H1 (cell line): ENCODE results near the gene SLC6A17. TPM values are rescaled to one million over a fixed set of nuclear protein-coding genes. Genes with fewer than 3 reads are reported as not detected.

ENCODE experiments used
- CTCF ChIA-PET: fragments of 300-600 bp; sonication (Branson Sonifier 250); formaldehyde crosslinking; loops from one replicate; lab custom pipeline; 2021; ENCODE audit not compliant: partially characterized antibody; lab: Charles Lee
- POLR2A ChIA-PET: fragments of 300-600 bp; sonication (Branson Sonifier 250); formaldehyde crosslinking; loops from one replicate; lab custom pipeline; 2021; ENCODE audit warnings: inconsistent platforms; ENCODE audit not compliant: partially characterized antibody; lab: Charles Lee
- DNase-seq, 2 experiments: peaks; one replicate each; pipeline versions ENCODE4 v3.0.0 to v3.0.0-alpha.2; 2010 to 2022; ENCODE audit warnings: low spot score in 2 of 2, low read depth in 1 of 2, mixed read lengths in 1 of 2
- FAIRE-seq: peaks from 2 replicates; lab custom pipeline; 2011; peaks lifted over from hg19 to GRCh38; lab: Jason Lieb, UNC
- H2AFZ ChIP-seq: 2 replicates; pipeline ENCODE4 v1.8.1; 2012; ENCODE audit warnings: low read length, inconsistent platforms
- H2AK5ac ChIP-seq: 2 replicates; pipeline ENCODE4 v1.6.1; 2013; ENCODE audit warnings: low read depth, low read length
- H2BK120ac ChIP-seq: replicated peaks from 2 replicates; pipeline ENCODE3; 2013; ENCODE audit warnings: low read depth, low read length, inconsistent platforms
- H2BK12ac ChIP-seq: 2 replicates; pipeline ENCODE4 v1.6.1; 2013; ENCODE audit warnings: low read depth, low read length
- H2BK15ac ChIP-seq: 2 replicates; pipeline ENCODE4 v1.6.1; 2013; ENCODE audit warnings: low read length
- H2BK20ac ChIP-seq: 2 replicates; pipeline ENCODE4 v1.6.1; 2013; ENCODE audit warnings: low read length
- H2BK5ac ChIP-seq: 2 replicates; pipeline ENCODE4 v1.6.1; 2013; ENCODE audit warnings: low read depth, low read length
- H3K14ac ChIP-seq: 2 replicates; pipeline ENCODE4 v1.6.1; 2013; ENCODE audit warnings: inconsistent platforms; ENCODE audit not compliant: insufficient read length
- H3K18ac ChIP-seq: 2 replicates; pipeline ENCODE4 v1.6.1; 2013; ENCODE audit warnings: low read length; ENCODE audit errors: extremely low read depth
- H3K23ac ChIP-seq: 2 replicates; pipeline ENCODE4 v1.6.1; 2013; ENCODE audit warnings: inconsistent platforms; ENCODE audit not compliant: insufficient read length
- H3K23me2 ChIP-seq: 2 replicates; pipeline ENCODE4 v1.6.1; 2013; ENCODE audit warnings: low read depth, low read length
- H3K27ac ChIP-seq: 2 replicates; pipeline ENCODE4 v1.6.1; 2011; ENCODE audit warnings: low read depth, low read length, inconsistent platforms
- H3K27me3 ChIP-seq, 4 experiments: replicated peaks in 1 of 4; 1 replicate in 1 of 4; 2 replicates in 3 of 4; pipeline versions ENCODE4 v1.6.1 to v1.8.1; 2011 to 2013; ENCODE audit warnings: low read length in 3 of 4, mild to moderate bottlenecking in 3 of 4, inconsistent platforms in 2 of 4, mixed read lengths in 2 of 4, moderate library complexity in 1 of 4; ENCODE audit not compliant: control insufficient read depth in 3 of 4, insufficient read depth in 3 of 4; ENCODE audit errors: extremely low read depth in 1 of 4
- H3K36me3 ChIP-seq, 4 experiments: 2 replicates each; pipeline versions ENCODE4 v1.6.1 to v1.8.1; 2011 to 2013; ENCODE audit warnings: mild to moderate bottlenecking in 4 of 4, low read length in 3 of 4, moderate library complexity in 2 of 4, control low read depth in 1 of 4, inconsistent platforms in 1 of 4; ENCODE audit not compliant: insufficient read depth in 4 of 4, control insufficient read depth in 2 of 4
- H3K4ac ChIP-seq: replicated peaks from 2 replicates; pipeline ENCODE3; 2013; ENCODE audit warnings: low read length, low read depth, mixed read lengths, inconsistent platforms; ENCODE audit not compliant: insufficient read length
- H3K4me1 ChIP-seq, 4 experiments: replicated peaks in 1 of 4; 1 replicate in 1 of 4; 2 replicates in 3 of 4; pipeline versions ENCODE4 v1.6.1 to v1.8.1; 2011 to 2013; ENCODE audit warnings: low read length in 3 of 4, inconsistent platforms in 2 of 4, mixed read lengths in 1 of 4; ENCODE audit not compliant: insufficient read depth in 4 of 4, control insufficient read depth in 3 of 4
- H3K4me2 ChIP-seq, 2 experiments: 2 replicates each; pipeline versions ENCODE4 v1.6.1 to v1.8.1; 2011 to 2013; ENCODE audit warnings: low read depth in 2 of 2, low read length in 2 of 2, control low read depth in 1 of 2, inconsistent platforms in 1 of 2, mild to moderate bottlenecking in 1 of 2; ENCODE audit not compliant: insufficient read depth in 1 of 2
- H3K4me3 ChIP-seq, 4 experiments: fragments of 200-600, 300-600 bp in 1 of 4; sonication (generic), shearing (Covaris generic), sonication (Bioruptor Twin) in 1 of 4; 2 replicates each; pipeline versions ENCODE4 v1.5.1 to v1.8.1; 2011 to 2016; ENCODE audit warnings: low read length in 4 of 4, low read depth in 3 of 4, control low read depth in 2 of 4, inconsistent platforms in 2 of 4, mild to moderate bottlenecking in 2 of 4, mixed read lengths in 1 of 4, moderate library complexity in 1 of 4; ENCODE audit not compliant: insufficient read depth in 2 of 4; ENCODE audit errors: extremely low read depth in 1 of 4
- H3K56ac ChIP-seq: replicated peaks from 2 replicates; pipeline ENCODE3; 2013; ENCODE audit warnings: low read depth, mild to moderate bottlenecking, mixed read lengths, low read length, inconsistent platforms; ENCODE audit not compliant: insufficient read length
- H3K79me1 ChIP-seq: 2 replicates; pipeline ENCODE4 v1.6.1; 2013; ENCODE audit warnings: low read depth, low read length, control low read depth
- H3K79me2 ChIP-seq, 2 experiments: 2 replicates each; pipeline versions ENCODE4 v1.6.1 to v1.8.1; 2012 to 2013; ENCODE audit warnings: low read length in 2 of 2, mild to moderate bottlenecking in 2 of 2, inconsistent platforms in 1 of 2; ENCODE audit not compliant: insufficient read depth in 2 of 2, control insufficient read depth in 1 of 2
- H3K9ac ChIP-seq, 4 experiments: replicated peaks in 1 of 4; 1 replicate in 1 of 4; 2 replicates in 3 of 4; pipeline versions ENCODE4 v1.6.1 to v1.8.1; 2011 to 2013; ENCODE audit warnings: low read depth in 3 of 4, low read length in 3 of 4, control low read depth in 2 of 4, mild to moderate bottlenecking in 2 of 4, moderate library complexity in 2 of 4, inconsistent platforms in 1 of 4; ENCODE audit errors: extremely low read depth in 1 of 4
- H3K9me3 ChIP-seq, 2 experiments: 2 replicates each; pipeline versions ENCODE4 v1.6.1 to v1.8.1; 2012 to 2013; ENCODE audit warnings: mild to moderate bottlenecking in 2 of 2, moderate library complexity in 2 of 2, control low read depth in 1 of 2, inconsistent platforms in 1 of 2, low read depth in 1 of 2, low read length in 1 of 2, mixed read lengths in 1 of 2; ENCODE audit not compliant: insufficient read depth in 2 of 2
- H4K20me1 ChIP-seq, 2 experiments: replicated peaks in 1 of 2; 2 replicates each; pipeline versions ENCODE3 to v1.8.1; 2011 to 2013; ENCODE audit warnings: inconsistent platforms in 2 of 2, low read length in 2 of 2, mild to moderate bottlenecking in 1 of 2; ENCODE audit not compliant: insufficient read depth in 2 of 2, control insufficient read depth in 1 of 2
- H4K5ac ChIP-seq: 2 replicates; pipeline ENCODE4 v1.6.1; 2013; ENCODE audit warnings: low read length, low read depth, mixed read lengths, inconsistent platforms; ENCODE audit not compliant: insufficient read length
- H4K8ac ChIP-seq: 2 replicates; pipeline ENCODE4 v1.8.0; 2013; ENCODE audit warnings: mild to moderate bottlenecking, moderate library complexity, low read length, inconsistent platforms; ENCODE audit not compliant: insufficient read depth; ENCODE audit errors: extremely low read depth
- H4K91ac ChIP-seq: replicated peaks from 2 replicates; pipeline ENCODE3; 2013; ENCODE audit warnings: low read length, mixed read lengths, inconsistent platforms; ENCODE audit not compliant: insufficient read length
- CHD2 ChIP-seq: IDR thresholded peaks from 2 replicates; pipeline ENCODE4 v1.6.1; 2012; ENCODE audit warnings: low read length, improper control_type of control experiment
- EGR1 ChIP-seq: IDR thresholded peaks from 2 replicates; pipeline ENCODE4 v1.6.1; 2011; ENCODE audit warnings: low read depth, low read length, borderline replicate concordance
- GTF2F1 ChIP-seq: IDR thresholded peaks from 2 replicates; pipeline ENCODE4 v1.6.1; 2012; ENCODE audit warnings: low read depth, low read length, improper control_type of control experiment, borderline replicate concordance
- HDAC2 ChIP-seq, 2 experiments: fragments of 300-600 bp in 1 of 2; sonication (generic) in 1 of 2; IDR thresholded peaks; 2 replicates each; pipeline ENCODE4 v1.6.1; 2011 to 2012; ENCODE audit warnings: low read depth in 2 of 2, low read length in 2 of 2, mild to moderate bottlenecking in 2 of 2, moderate library complexity in 2 of 2, borderline replicate concordance in 1 of 2, inconsistent platforms in 1 of 2
- JUN ChIP-seq: IDR thresholded peaks from 2 replicates; pipeline ENCODE4 v1.6.1; 2011; ENCODE audit warnings: low read depth, mild to moderate bottlenecking, improper control_type of control experiment, low read length
- NANOG ChIP-seq: IDR thresholded peaks from 2 replicates; pipeline ENCODE4 v1.6.1; 2011; ENCODE audit warnings: low read length, low read depth, mild to moderate bottlenecking, inconsistent platforms; ENCODE audit not compliant: insufficient read depth, poor library complexity, severe bottlenecking
- NRF1 ChIP-seq: IDR thresholded peaks from 2 replicates; pipeline ENCODE4 v1.6.1; 2011; ENCODE audit warnings: mild to moderate bottlenecking, low read depth, low read length, improper control_type of control experiment
- PHF8 ChIP-seq: fragments of 200-600 bp; sonication (generic); conservative IDR thresholded peaks from 2 replicates; pipeline ENCODE4 v1.7.1; 2012; ENCODE audit warnings: low read depth, mild to moderate bottlenecking, inconsistent platforms, low read length, moderate library complexity
- POLR2AphosphoS5 ChIP-seq: IDR thresholded peaks from 2 replicates; pipeline ENCODE4 v1.6.1; 2011; ENCODE audit warnings: low read depth, low read length
- RXRA ChIP-seq: IDR thresholded peaks from 2 replicates; pipeline ENCODE4 v1.6.1; 2011; ENCODE audit warnings: low read depth, mild to moderate bottlenecking, low read length, moderate library complexity; ENCODE audit not compliant: insufficient read depth
- SIN3A ChIP-seq, 2 experiments: IDR thresholded peaks in 1 of 2; conservative IDR thresholded peaks in 1 of 2; 2 replicates each; pipeline ENCODE4 v1.6.1; 2011 to 2012; ENCODE audit warnings: low read length in 2 of 2, improper control_type of control experiment in 1 of 2, low read depth in 1 of 2, mild to moderate bottlenecking in 1 of 2
- SIX5 ChIP-seq: IDR thresholded peaks from 2 replicates; pipeline ENCODE4 v1.6.1; 2011; ENCODE audit warnings: mild to moderate bottlenecking, low read depth, low read length
- WGBS, 2 experiments: shearing (Covaris generic) in 1 of 2; methylation state at CpG; one replicate each; pipeline versions ENCODE4 v1.1.6 to v1.1.7; 2013 to 2015; ENCODE audit warnings: low lambda C conversion rate in 2 of 2, mixed read lengths in 2 of 2, inconsistent platforms in 1 of 2, low coverage in 1 of 2, missing lambda C conversion rate in 1 of 2; ENCODE audit not compliant: insufficient replicate concordance in 2 of 2, insufficient coverage in 1 of 2, insufficient read length in 1 of 2; ENCODE audit errors: extremely low coverage in 1 of 2, missing lambda C conversion rate in 1 of 2; 5-methylcytosine and 5-hydroxymethylcytosine counted together
- polyA plus RNA-seq, 7 experiments: library from polyadenylated mRNA; depleted of rRNA in 3 of 7; stranded (reverse) in 5 of 7; unstranded in 2 of 7; fragments of >200 nt in 5 of 7; fragments of 200-250 nt in 2 of 7; gene quantifications; 1 replicate in 5 of 7; 2 replicates in 1 of 7; 4 replicates in 1 of 7; pipeline versions ENCODE4 v1.2.1 to v1.2.3, GENCODE V29; 2011 to 2013; ENCODE audit warnings: missing spikeins in 2 of 7, mixed read lengths in 2 of 7
- total RNA-seq: library from RNA; stranded (reverse); fragmentation: NEBNext Ultra II Directional; extraction: Animal tissue kit (Norgen Biotek cat#: 25700); gene quantifications from 2 replicates; pipeline ENCODE4 v1.2.1, GENCODE V29; 2021

The SLC6A17 gene
- total and polyA plus RNA-seq, 2 of the 8 experiments (the other 6 are each of a cell fraction or from before 2014, with no cell fraction given), result 0.15 to 0.28 TPM

DNA sequence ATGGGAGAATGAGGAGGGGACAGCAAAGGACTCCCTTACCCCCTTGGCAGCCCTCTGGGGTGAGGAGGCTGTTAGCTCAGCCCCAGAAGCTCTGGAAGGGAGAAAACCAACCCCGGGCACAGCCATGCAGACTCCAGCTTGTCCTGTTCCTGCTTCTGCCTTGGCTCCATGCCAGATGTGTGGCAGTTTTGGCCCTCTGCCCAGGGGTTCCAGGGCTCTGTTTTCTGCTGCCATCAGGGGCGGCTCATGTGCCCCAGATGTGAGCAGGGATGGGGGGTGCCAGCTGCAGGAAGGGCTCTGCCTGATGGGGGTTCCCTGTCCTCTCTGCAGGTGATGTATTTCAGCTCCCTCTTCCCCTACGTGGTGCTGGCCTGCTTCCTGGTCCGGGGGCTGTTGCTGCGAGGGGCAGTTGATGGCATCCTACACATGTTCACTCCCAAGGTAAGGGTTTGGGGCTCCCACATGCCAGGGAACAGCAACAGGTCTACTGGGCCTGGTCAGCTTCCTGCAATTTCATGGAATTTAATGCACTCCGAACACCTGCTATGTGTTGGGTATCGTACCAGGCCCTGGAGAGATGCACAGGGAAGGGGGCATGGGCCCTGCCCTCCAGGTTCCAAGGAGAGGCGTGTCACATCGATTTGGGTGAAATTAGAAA, 26.1 kb downstream of the SLC6A17 start:
- POLR2A ChIA-PET, result interaction anchor here (1.2 kb wide), 1 partner anchor 162 kb away, joined by 3 read pairs; the partner anchor contains the start of gene RBM15
- Histone ChIP-seq H4K8ac (no peak overlapping the region), H3K79me2 (no peaks in the 10 kb centered on the region), H3K14ac (no peak overlapping the region), H3K36me3 (no peaks in the 10 kb centered on the region), H3K27ac (no peak overlapping the region)
- DNase-seq, result no peak
- no peak for TF ChIP-seq NANOG
- no peak for TF ChIP-seq CHD2
- TF ChIP-seq SIN3A (conservative IDR thresholded peaks at IDR 0.05 in 1 of 2, IDR thresholded peaks at IDR 0.05 in 1 of 2; ENCODE audit: low read depth in 1 of 2, low read length in 2 of 2), result no peak
- TF ChIP-seq PHF8, result no peak
- TF ChIP-seq HDAC2 (IDR thresholded peaks at IDR 0.05; ENCODE audit: borderline replicate concordance in 1 of 2, low read depth in 2 of 2, low read length in 2 of 2), result no peak
- TF ChIP-seq SIX5, result no peak
- no peak for TF ChIP-seq JUN
- TF ChIP-seq NRF1, result no peak
- TF ChIP-seq POLR2AphosphoS5, result no peak
- no peak for TF ChIP-seq GTF2F1
- no peak for TF ChIP-seq EGR1
- TF ChIP-seq RXRA, result no peak
- TF ChIP-seq, all 59 proteins: peak for 0
- H3K4me2 ChIP-seq, result no peak overlapping the region
- H2BK20ac ChIP-seq, result no peak overlapping the region
- H3K27me3 ChIP-seq, result no peaks in the 10 kb centered on the region; a peak in 1 of 7 replicates
- H3K79me1 ChIP-seq, result no peaks in the 10 kb centered on the region
- H3K56ac ChIP-seq, result no peak overlapping the region
- CTCF ChIA-PET, result interaction anchor here (0.8 to 3.4 kb wide), 7 partner anchors 9 to 232 kb away, joined by 3 to 14 read pairs (median 3); no protein-coding TSS in a partner anchor
- H3K18ac ChIP-seq, result no peak overlapping the region
- H4K20me1 ChIP-seq, result no peaks in the 10 kb centered on the region
- H3K4me1 ChIP-seq, result peaks cover 0 to 4% (median 0%) of the 10 kb centered on the region in 4 experiments; a peak in 2 of 7 replicates
- no peak overlapping the region for H2BK120ac ChIP-seq
- 91% methylated on average over 9 of the region's 9 CpGs; no CpG with 5 or more reads in 1 of the 2 experiments for WGBS, 2 experiments
- H2AK5ac ChIP-seq, result no peak overlapping the region
- no peak overlapping the region for H4K91ac ChIP-seq
- H3K4ac ChIP-seq, result no peak overlapping the region
- H2BK5ac ChIP-seq, result no peak overlapping the region
- no peaks in the 10 kb centered on the region for H3K9me3 ChIP-seq
- H2AFZ ChIP-seq, result no peak overlapping the region
- no peaks in the 10 kb centered on the region; the same call in 1 of the 2 replicates for H3K23me2 ChIP-seq
- H2BK15ac ChIP-seq, result no peak overlapping the region
- H3K4me3 ChIP-seq, result no peak overlapping the region
- H2BK12ac ChIP-seq, result no peak overlapping the region
- no peak for FAIRE-seq
- H3K9ac ChIP-seq, result no peak overlapping the region
- H4K5ac ChIP-seq, result no peak overlapping the region
- no peak overlapping the region for H3K23ac ChIP-seq
